MG63 (cell line): ENCODE results near the gene DENND6B. TPM values are rescaled to one million over a fixed set of nuclear protein-coding genes. Genes with fewer than 3 reads are reported as not detected.

ENCODE experiments used
- DNase-seq: peaks from one replicate; pipeline ENCODE4 v3.0.0-alpha.2; 2020
- H3K27me3 ChIP-seq: fragments of 250-450 bp; sonication (Bioruptor Pico); 2 replicates; pipeline ENCODE4 v1.5.1; 2020; ENCODE audit warnings: mild to moderate bottlenecking, moderate library complexity
- H3K36me3 ChIP-seq: fragments of 250-450 bp; sonication (Bioruptor Pico); 2 replicates; pipeline ENCODE4 v1.5.1; 2020; ENCODE audit warnings: mild to moderate bottlenecking, moderate library complexity
- H3K4me3 ChIP-seq: fragments of 250-450 bp; sonication (Bioruptor Pico); 2 replicates; pipeline ENCODE4 v1.5.1; 2020; ENCODE audit warnings: mild to moderate bottlenecking, moderate library complexity
- H3K9me3 ChIP-seq: fragments of 250-450 bp; sonication (Bioruptor Pico); 2 replicates; pipeline ENCODE4 v1.5.1; 2020; ENCODE audit warnings: mild to moderate bottlenecking, moderate library complexity
- total RNA-seq: library from RNA; depleted of rRNA; stranded (reverse); fragments of >200 nt; shearing (Covaris generic); gene quantifications from 2 replicates; pipeline ENCODE4 v1.2.3, GENCODE V29; 2014; ENCODE audit warnings: low replicate concordance

DENND6B gene
- total RNA-seq, 1 experiment from 2014 or later, result 0.46 TPM

- no peaks in the 10 kb centered on the region for H3K27me3 ChIP-seq
- H3K4me3 ChIP-seq, result no peak overlapping the region
- DNase-seq, result no peak
- H3K9me3 ChIP-seq, result no peaks in the 10 kb centered on the region
- peaks cover 50% of the 10 kb centered on the region for H3K36me3 ChIP-seq
Observed at GRCh38 chr22:50286701-50287318, 40.0 kb downstream of the DENND6B start.

GRCh38 chr22:50286275-50286674 lies 40.5 kb downstream of the DENND6B start:
- H3K27me3 ChIP-seq, result no peaks in the 10 kb centered on the region
- no peak for DNase-seq
- H3K4me3 ChIP-seq, result no peak overlapping the region
- H3K36me3 ChIP-seq, result peaks cover 56% of the 10 kb centered on the region
- no peaks in the 10 kb centered on the region for H3K9me3 ChIP-seq

- H3K36me3 ChIP-seq, result peaks cover 59% of the 10 kb centered on the region
- no peaks in the 10 kb centered on the region for H3K27me3 ChIP-seq
- DNase-seq, result no peak
- H3K9me3 ChIP-seq, result no peaks in the 10 kb centered on the region
- no peak overlapping the region for H3K4me3 ChIP-seq
Observed at GRCh38 chr22:50285568-50286229, 41.1 kb downstream of the DENND6B start.

- Histone ChIP-seq H3K27me3 (no peaks in the 10 kb centered on the region), H3K4me3 (no peak overlapping the region), H3K9me3 (no peaks in the 10 kb centered on the region), H3K36me3 (peaks cover 56% of the 10 kb centered on the region)
- no peak for DNase-seq
Observed at GRCh38 chr22:50284479-50284878, 42.3 kb downstream of the DENND6B start.

- Histone ChIP-seq H3K27me3 (no peaks in the 10 kb centered on the region), H3K4me3 (no peak overlapping the region), H3K36me3 (peaks cover 54% of the 10 kb centered on the region), H3K9me3 (no peaks in the 10 kb centered on the region)
- no peak for DNase-seq
Observed at GRCh38 chr22:50283821-50284220, 43.0 kb downstream of the DENND6B start.

- Histone ChIP-seq H3K4me3 (no peak overlapping the region), H3K36me3 (peaks cover 49% of the 10 kb centered on the region), H3K27me3 (no peaks in the 10 kb centered on the region), H3K9me3 (no peaks in the 10 kb centered on the region)
- DNase-seq, result peak; percentile 64
Observed at GRCh38 chr22:50282361-50283155, 44.3 kb downstream of the DENND6B start.

GRCh38 chr22:50281957-50282356 lies 44.9 kb downstream of the DENND6B start:
- Histone ChIP-seq H3K27me3 (no peaks in the 10 kb centered on the region), H3K36me3 (peaks cover 44% of the 10 kb centered on the region), H3K4me3 (no peak overlapping the region), H3K9me3 (no peaks in the 10 kb centered on the region)
- no peak for DNase-seq

GRCh38 chr22:50281384-50281760 lies 45.4 kb downstream of the DENND6B start:
- H3K4me3 ChIP-seq, result no peak overlapping the region
- peaks cover 44% of the 10 kb centered on the region for H3K36me3 ChIP-seq
- no peaks in the 10 kb centered on the region for H3K27me3 ChIP-seq
- no peak for DNase-seq
- H3K9me3 ChIP-seq, result no peaks in the 10 kb centered on the region

- Histone ChIP-seq H3K36me3 (peaks cover 46% of the 10 kb centered on the region), H3K27me3 (no peaks in the 10 kb centered on the region), H3K9me3 (no peaks in the 10 kb centered on the region), H3K4me3 (no peak overlapping the region)
- no peak for DNase-seq
Observed at GRCh38 chr22:50280708-50281383, 46.0 kb downstream of the DENND6B start.

GRCh38 chr22:50280022-50280707 lies 46.6 kb downstream of the DENND6B start:
- H3K9me3 ChIP-seq, result no peaks in the 10 kb centered on the region
- no peaks in the 10 kb centered on the region for H3K27me3 ChIP-seq
- no peak overlapping the region for H3K4me3 ChIP-seq
- no peak for DNase-seq
- peaks cover 52% of the 10 kb centered on the region for H3K36me3 ChIP-seq

- Histone ChIP-seq H3K27me3 (no peaks in the 10 kb centered on the region), H3K36me3 (peaks cover 56% of the 10 kb centered on the region), H3K9me3 (no peaks in the 10 kb centered on the region), H3K4me3 (no peak overlapping the region)
- DNase-seq, result no peak
Observed at GRCh38 chr22:50278956-50279619, 47.7 kb downstream of the DENND6B start.

GRCh38 chr22:50278461-50278860 lies 48.4 kb downstream of the DENND6B start:
- peaks cover 59% of the 10 kb centered on the region for H3K36me3 ChIP-seq
- no peaks in the 10 kb centered on the region for H3K9me3 ChIP-seq
- no peaks in the 10 kb centered on the region for H3K27me3 ChIP-seq
- no peak overlapping the region for H3K4me3 ChIP-seq
- DNase-seq, result no peak

- H3K36me3 ChIP-seq, result peaks cover 55% of the 10 kb centered on the region
- no peak for DNase-seq
- H3K9me3 ChIP-seq, result no peaks in the 10 kb centered on the region
- no peak overlapping the region for H3K4me3 ChIP-seq
- no peaks in the 10 kb centered on the region for H3K27me3 ChIP-seq
Observed at GRCh38 chr22:50277761-50278160, 49.1 kb downstream of the DENND6B start.

- Histone ChIP-seq H3K36me3 (peaks cover 39% of the 10 kb centered on the region), H3K4me3 (no peak overlapping the region)
- peak; percentile 28 for DNase-seq
Observed at GRCh38 chr22:50276143-50276542, 50.7 kb downstream of the DENND6B start.

GRCh38 chr22:50275181-50276055 lies 51.4 kb downstream of the DENND6B start:
- no peak for DNase-seq
- Histone ChIP-seq H3K27me3 (no peaks in the 10 kb centered on the region), H3K36me3 (peaks cover 35% of the 10 kb centered on the region), H3K4me3 (no peak overlapping the region), H3K9me3 (no peaks in the 10 kb centered on the region)

More at GRCh38 chr22:50276143-50276542, 50.7 kb downstream of the DENND6B start:
- no peaks in the 10 kb centered on the region for H3K27me3 ChIP-seq
- H3K9me3 ChIP-seq, result no peaks in the 10 kb centered on the region
